Activated naive CD8-positive, alpha-beta T cell treated with anti-CD3 and anti-CD28 coated beads, Interleukin-2, amount 50 U/mL, for 16 hours (primary cell): ENCODE measurements around the gene USH1G.

Experiments used
- DNase-seq: peaks from one replicate; pipeline ENCODE4 v3.0.0-alpha.2; 2020; ENCODE audit warnings: low read depth, low spot score

Gene USH1G

GRCh38 chr17:74903671-74904070 lies 19.4 kb downstream of the USH1G start:
- no peak for DNase-seq

- no peak for DNase-seq
Measured at GRCh38 chr17:74903034-74903433, 20.0 kb downstream of the USH1G start.

GRCh38 chr17:74901353-74902135 lies 21.5 kb downstream of the USH1G start:
- no peak for DNase-seq

- DNase-seq: no peak
Measured at GRCh38 chr17:74900208-74900607, 22.8 kb downstream of the USH1G start.

GRCh38 chr17:74898376-74898946 lies 24.6 kb downstream of the USH1G start:
- no peak for DNase-seq

- DNase-seq: no peak
Measured at GRCh38 chr17:74893936-74894671, 29.0 kb downstream of the USH1G start.

GRCh38 chr17:74892974-74893911 lies 29.8 kb downstream of the USH1G start, which contains the start of gene FADS6:
FADS6 (minus strand) TSS chr17:74893633; CDS start chr17:74893595, 38 bp downstream.
- DNase-seq: no peak

- no peak for DNase-seq
Measured at GRCh38 chr17:74892013-74892841, 30.8 kb downstream of the USH1G start.

GRCh38 chr17:74890554-74890953 lies 32.5 kb downstream of the USH1G start:
- no peak for DNase-seq

- DNase-seq: no peak
Measured at GRCh38 chr17:74888469-74888868, 34.6 kb downstream of the USH1G start.

GRCh38 chr17:74883241-74883745 lies 39.8 kb downstream of the USH1G start:
- DNase-seq: no peak

GRCh38 chr17:74882517-74883240 lies 40.4 kb downstream of the USH1G start:
- no peak for DNase-seq

GRCh38 chr17:74881073-74881472 lies 42.0 kb downstream of the USH1G start:
- DNase-seq: no peak

- DNase-seq: no peak
Measured at GRCh38 chr17:74879308-74879707, 43.7 kb downstream of the USH1G start.

GRCh38 chr17:74878658-74879057 lies 44.4 kb downstream of the USH1G start:
- DNase-seq: no peak

- DNase-seq: no peak
Measured at GRCh38 chr17:74877592-74878548, 45.2 kb downstream of the USH1G start.

- DNase-seq: no peak
Measured at GRCh38 chr17:74875977-74876593, 47.0 kb downstream of the USH1G start.
